OCI-M2 (cell line): ENCODE measurements around the gene PIK3CD.
"Not testable (repeated sequence)": the region's sequence is repeated elsewhere in the genome, so short reads cannot be mapped to it uniquely, and the experiment has no call there.

Source experiments
- DNase-seq: peaks from one replicate; lab custom pipeline; 2025; ENCODE audit not compliant: unreplicated experiment; lab: John Stamatoyannopoulos, UW

The PIK3CD gene

GRCh38 chr1:9654051-9654833 is 2.7 kb downstream of the PIK3CD start:
- DNase-seq = no peak

GRCh38 chr1:9654834-9655723 is 3.5 kb downstream of the PIK3CD start:
- DNase-seq = no peak

GRCh38 chr1:9655836-9656235 is 4.3 kb downstream of the PIK3CD start:
- no peak for DNase-seq

GRCh38 chr1:9657521-9658032 is 6.0 kb downstream of the PIK3CD start:
- DNase-seq = no peak

- no peak for DNase-seq
These were observed 6.7 kb downstream of the PIK3CD start for GRCh38 chr1:9658199-9658598.

- DNase-seq = no peak
These were observed 7.8 kb downstream of the PIK3CD start for GRCh38 chr1:9659328-9659727.

- DNase-seq = no peak
These were observed 11.7 kb downstream of the PIK3CD start for GRCh38 chr1:9663257-9663656.

- DNase-seq = no peak
These were observed 13.7 kb downstream of the PIK3CD start for GRCh38 chr1:9665193-9665592.

- no peak for DNase-seq
These were observed 16.5 kb downstream of the PIK3CD start for GRCh38 chr1:9668080-9668479.

GRCh38 chr1:9670085-9670484 is 18.6 kb downstream of the PIK3CD start:
- no peak for DNase-seq

GRCh38 chr1:9671377-9672140 is 20.0 kb downstream of the PIK3CD start:
- DNase-seq = no peak

- no peak for DNase-seq
These were observed 20.9 kb downstream of the PIK3CD start for GRCh38 chr1:9672444-9672843.

- no peak for DNase-seq
These were observed 23.9 kb downstream of the PIK3CD start for GRCh38 chr1:9675393-9675792.

GRCh38 chr1:9676128-9676527 is 24.6 kb downstream of the PIK3CD start:
- DNase-seq = not testable (repeated sequence)

GRCh38 chr1:9676815-9677393 is 25.4 kb downstream of the PIK3CD start:
- DNase-seq = no peak

- DNase-seq = no peak
These were observed 28.6 kb downstream of the PIK3CD start for GRCh38 chr1:9680091-9680490.

- DNase-seq = no peak
These were observed 29.3 kb downstream of the PIK3CD start for GRCh38 chr1:9680828-9681227.

GRCh38 chr1:9684801-9685200 is 33.3 kb downstream of the PIK3CD start:
- no peak for DNase-seq

GRCh38 chr1:9687120-9687873 is 35.8 kb downstream of the PIK3CD start:
- DNase-seq = no peak
